ENCODE measurements around the gene IRF9.
A peak's percentile ranks its signal among the peaks of the same experiment; 100 is the strongest.

The IRF9 gene
- long read RNA-seq, donor 1, transcript IRF9-202 (9 exons, 1,838 nt): major isoform, 6 of 11 reads
- long read RNA-seq, donor 1, partial matches to known transcripts: 0 of 11 reads
- long read RNA-seq, donor 1, other reads (novel, unspliced or antisense): 0 of 11 reads
- long read RNA-seq, donor 2, partial matches to known transcripts: 0 of 8 reads
- long read RNA-seq, donor 2, other reads (novel, unspliced or antisense): 0 of 8 reads
- long read RNA-seq, donor 3, partial matches to known transcripts: 0 of 6 reads
- long read RNA-seq, donor 3, other reads (novel, unspliced or antisense): 0 of 6 reads
- long read RNA-seq, donor 4, transcript IRF9-202 (9 exons, 1,838 nt): major isoform, 6 of 12 reads
- long read RNA-seq, donor 4, transcript IRF9-208 (2 exons, 648 nt): minor isoform, 5 of 12 reads
- long read RNA-seq, donor 4, partial matches to known transcripts: 0 of 12 reads
- long read RNA-seq, donor 4, other reads (novel, unspliced or antisense): 0 of 12 reads
- long read RNA-seq, donor 5, transcript IRF9-202 (9 exons, 1,838 nt): major isoform, 9 of 14 reads
- long read RNA-seq, donor 5, partial matches to known transcripts: 0 of 14 reads
- long read RNA-seq, donor 5, other reads (novel, unspliced or antisense): 0 of 14 reads
- long read RNA-seq, donor 6, partial matches to known transcripts: 0 of 5 reads
- long read RNA-seq, donor 6, other reads (novel, unspliced or antisense): 0 of 5 reads
- long read RNA-seq, donor 7: 0 reads
- long read RNA-seq, donor 8, transcript IRF9-202 (9 exons, 1,838 nt): major isoform, 8 of 16 reads
- long read RNA-seq, donor 8, partial matches to known transcripts: 0 of 16 reads
- long read RNA-seq, donor 8, other reads (novel, unspliced or antisense): 0 of 16 reads

- DNase-seq: peak; percentile 79
Observed at GRCh38 chr14:24160850-24161804, at the start of gene IRF9. Gene IRF9 (plus strand): TSS chr14:24161265. CDS start chr14:24162145, 880 bp downstream.

- DNase-seq: no peak
Observed at GRCh38 chr14:24113379-24113800, 47.7 kb upstream of the IRF9 start.

GRCh38 chr14:24113801-24114531 is 47.1 kb upstream of the IRF9 start:
- DNase-seq: peak; percentile 94

- peak; percentile 100 for DNase-seq
Observed at GRCh38 chr14:24114532-24115421, 46.3 kb upstream of the IRF9 start, which contains the start of the genes DCAF11 and NRL. Gene DCAF11 (plus strand): TSS chr14:24114777. CDS start chr14:24115595, 818 bp downstream. Gene NRL (minus strand): TSS chr14:24114949. CDS start chr14:24082848, 32,101 bp downstream.

GRCh38 chr14:24115422-24116127 is 45.5 kb upstream of the IRF9 start:
- no peak for DNase-seq

GRCh38 chr14:24116128-24116814 is 44.8 kb upstream of the IRF9 start:
- DNase-seq: no peak

GRCh38 chr14:24117179-24117578 is 43.9 kb upstream of the IRF9 start:
- DNase-seq: no peak

GRCh38 chr14:24119691-24120090 is 41.4 kb upstream of the IRF9 start:
- DNase-seq: no peak

- no peak for DNase-seq
Observed at GRCh38 chr14:24121210-24121609, 39.9 kb upstream of the IRF9 start.

GRCh38 chr14:24122416-24122815 is 38.6 kb upstream of the IRF9 start:
- no peak for DNase-seq

- no peak for DNase-seq
Observed at GRCh38 chr14:24122898-24123297, 38.2 kb upstream of the IRF9 start.

- no peak for DNase-seq
Observed at GRCh38 chr14:24123424-24124417, 37.3 kb upstream of the IRF9 start.

- DNase-seq: no peak
Observed at GRCh38 chr14:24126939-24127338, 34.1 kb upstream of the IRF9 start.

- DNase-seq: no peak
Observed at GRCh38 chr14:24127673-24128072, 33.4 kb upstream of the IRF9 start.

GRCh38 chr14:24129410-24129998 is 31.6 kb upstream of the IRF9 start:
- no peak for DNase-seq

GRCh38 chr14:24130380-24130716 is 30.7 kb upstream of the IRF9 start, which contains the start of gene FITM1:
Gene FITM1 (plus strand): TSS chr14:24130659. CDS start chr14:24131564, 905 bp downstream.
- DNase-seq: no peak
